Neuronal stem cell (in vitro differentiated cells): ENCODE results near the gene PCSK9.

Experiments
- DNase-seq: peaks from one replicate; pipeline ENCODE4 v3.0.0-alpha.2; 2013; ENCODE audit warnings: low spot score
- H2AFZ ChIP-seq: one replicate; pipeline ENCODE4 v1.6.1; 2013; ENCODE audit warnings: mild to moderate bottlenecking, low read length, inconsistent platforms
- H2AK5ac ChIP-seq: 2 replicates; pipeline ENCODE4 v1.6.1; 2013; ENCODE audit warnings: low read depth, mild to moderate bottlenecking, inconsistent platforms, low read length, moderate library complexity, mixed read lengths
- H2BK120ac ChIP-seq: 2 replicates; pipeline ENCODE4 v1.6.1; 2013; ENCODE audit warnings: low read depth, mild to moderate bottlenecking, inconsistent platforms, low read length, moderate library complexity, mixed read lengths
- H2BK12ac ChIP-seq: one replicate; pipeline ENCODE4 v1.6.1; 2013; ENCODE audit warnings: low read length, inconsistent platforms
- H2BK15ac ChIP-seq: 2 replicates; pipeline ENCODE4 v1.6.1; 2013; ENCODE audit warnings: mild to moderate bottlenecking, low read length, inconsistent platforms, mixed read lengths
- H2BK5ac ChIP-seq: one replicate; pipeline ENCODE4 v1.6.1; 2013; ENCODE audit warnings: inconsistent platforms, mild to moderate bottlenecking, low read length, moderate library complexity
- H3K14ac ChIP-seq: one replicate; pipeline ENCODE4 v1.6.1; 2013; ENCODE audit warnings: low read length, inconsistent platforms
- H3K18ac ChIP-seq: 2 replicates; pipeline ENCODE4 v1.6.1; 2013; ENCODE audit warnings: low read length, inconsistent platforms
- H3K23ac ChIP-seq: 2 replicates; pipeline ENCODE4 v1.6.1; 2013; ENCODE audit warnings: low read depth, mild to moderate bottlenecking, mixed read lengths, low read length, inconsistent platforms; ENCODE audit not compliant: poor library complexity
- H3K27ac ChIP-seq: replicated peaks from 3 replicates; pipeline ENCODE4 v1.5.1; 2013; ENCODE audit warnings: low read length, inconsistent platforms
- H3K27me3 ChIP-seq, 3 experiments: 2 replicates each; pipeline ENCODE4 v1.6.1; 2013; ENCODE audit warnings: low read length in 3 of 3, mild to moderate bottlenecking in 2 of 3, inconsistent platforms in 1 of 3, low read depth in 1 of 3, mixed read lengths in 1 of 3, moderate library complexity in 1 of 3; ENCODE audit not compliant: control insufficient read depth in 3 of 3, insufficient read depth in 3 of 3
- H3K36me3 ChIP-seq, 2 donors: replicated peaks in 1 of 2; 2 replicates each; pipeline ENCODE4 v1.6.1; 2013; ENCODE audit warnings: low read length in 2 of 2; ENCODE audit not compliant: control insufficient read depth in 2 of 2, insufficient read depth in 2 of 2
- H3K4ac ChIP-seq: 2 replicates; pipeline ENCODE4 v1.6.1; 2013; ENCODE audit warnings: inconsistent platforms, mild to moderate bottlenecking, low read length, moderate library complexity
- H3K4me1 ChIP-seq, 2 donors: 1 replicate in 1 of 2; 2 replicates in 1 of 2; pipeline ENCODE4 v1.6.1; 2013; ENCODE audit warnings: low read length in 2 of 2, low read depth in 1 of 2; ENCODE audit not compliant: control insufficient read depth in 2 of 2, insufficient read depth in 1 of 2
- H3K4me2 ChIP-seq: one replicate; pipeline ENCODE4 v1.6.1; 2013; ENCODE audit warnings: mild to moderate bottlenecking, low read length, inconsistent platforms; ENCODE audit not compliant: insufficient read depth, poor library complexity, severe bottlenecking
- H3K4me3 ChIP-seq, 2 donors: 2 replicates each; pipeline ENCODE4 v1.5.1; 2013; ENCODE audit warnings: low read length in 2 of 2, mild to moderate bottlenecking in 2 of 2, inconsistent platforms in 1 of 2, moderate library complexity in 1 of 2
- H3K79me1 ChIP-seq: one replicate; pipeline ENCODE4 v1.6.1; 2013; ENCODE audit warnings: low read depth, mild to moderate bottlenecking, inconsistent platforms, low read length, moderate library complexity
- H3K9ac ChIP-seq: one replicate; pipeline ENCODE4 v1.6.1; 2013; ENCODE audit warnings: mild to moderate bottlenecking, low read depth, low read length, inconsistent platforms; ENCODE audit not compliant: poor library complexity
- H3K9me3 ChIP-seq, 2 donors: replicated peaks in 1 of 2; 2 replicates each; pipeline versions ENCODE3 to v1.6.1; 2013; ENCODE audit warnings: low read length in 2 of 2, mild to moderate bottlenecking in 2 of 2, inconsistent platforms in 1 of 2, low read depth in 1 of 2, mixed read lengths in 1 of 2, moderate library complexity in 1 of 2; ENCODE audit not compliant: control insufficient read depth in 2 of 2, insufficient read depth in 1 of 2
- H4K8ac ChIP-seq: one replicate; pipeline ENCODE4 v1.6.1; 2013; ENCODE audit warnings: low read depth, mild to moderate bottlenecking, inconsistent platforms, low read length, moderate library complexity
- H4K91ac ChIP-seq: one replicate; pipeline ENCODE4 v1.6.1; 2013; ENCODE audit warnings: low read length, low read depth, mild to moderate bottlenecking, inconsistent platforms; ENCODE audit not compliant: poor library complexity
- WGBS, 2 donors: extraction: QIAGEN DNeasy Blood & Tissue Kit; methylation state at CpG; one replicate each; pipeline ENCODE4 v1.1.7; 2013; ENCODE audit warnings: missing lambda C conversion rate in 2 of 2, mixed read lengths in 1 of 2; ENCODE audit not compliant: insufficient read length in 2 of 2, insufficient replicate concordance in 1 of 2; ENCODE audit errors: extremely low coverage in 2 of 2; 5-methylcytosine and 5-hydroxymethylcytosine counted together

The PCSK9 gene

GRCh38 chr1:55060133-55060999 is 21.0 kb downstream of the PCSK9 start:
- H2AFZ ChIP-seq = no peak overlapping the region
- no peak for DNase-seq
- no peak overlapping the region for H3K18ac ChIP-seq
- H4K91ac ChIP-seq = no peak overlapping the region
- no peak overlapping the region for H3K4ac ChIP-seq
- no peak overlapping the region for H3K4me3 ChIP-seq
- no peak overlapping the region for H2BK120ac ChIP-seq
- H3K4me2 ChIP-seq = no peak overlapping the region
- H3K79me1 ChIP-seq = peaks cover 3% of the 10 kb centered on the region
- no peak overlapping the region for H3K9ac ChIP-seq
- H2BK15ac ChIP-seq = no peak overlapping the region
- peaks cover 0 to 7% of the 10 kb centered on the region in 2 donors for H3K36me3 ChIP-seq
- no peak overlapping the region for H2BK12ac ChIP-seq
- H3K23ac ChIP-seq = no peak overlapping the region
- H2AK5ac ChIP-seq = no peak overlapping the region
- WGBS, 2 donors = no CpG with 5 or more reads among the region's 14 CpGs
- no peak overlapping the region for H3K14ac ChIP-seq
- no peaks in the 10 kb centered on the region for H3K9me3 ChIP-seq
- H3K27ac ChIP-seq = no peak overlapping the region
- no peaks in the 10 kb centered on the region for H3K4me1 ChIP-seq
- no peak overlapping the region for H4K8ac ChIP-seq
- no peak overlapping the region for H2BK5ac ChIP-seq
- no peaks in the 10 kb centered on the region for H3K27me3 ChIP-seq

DNA sequence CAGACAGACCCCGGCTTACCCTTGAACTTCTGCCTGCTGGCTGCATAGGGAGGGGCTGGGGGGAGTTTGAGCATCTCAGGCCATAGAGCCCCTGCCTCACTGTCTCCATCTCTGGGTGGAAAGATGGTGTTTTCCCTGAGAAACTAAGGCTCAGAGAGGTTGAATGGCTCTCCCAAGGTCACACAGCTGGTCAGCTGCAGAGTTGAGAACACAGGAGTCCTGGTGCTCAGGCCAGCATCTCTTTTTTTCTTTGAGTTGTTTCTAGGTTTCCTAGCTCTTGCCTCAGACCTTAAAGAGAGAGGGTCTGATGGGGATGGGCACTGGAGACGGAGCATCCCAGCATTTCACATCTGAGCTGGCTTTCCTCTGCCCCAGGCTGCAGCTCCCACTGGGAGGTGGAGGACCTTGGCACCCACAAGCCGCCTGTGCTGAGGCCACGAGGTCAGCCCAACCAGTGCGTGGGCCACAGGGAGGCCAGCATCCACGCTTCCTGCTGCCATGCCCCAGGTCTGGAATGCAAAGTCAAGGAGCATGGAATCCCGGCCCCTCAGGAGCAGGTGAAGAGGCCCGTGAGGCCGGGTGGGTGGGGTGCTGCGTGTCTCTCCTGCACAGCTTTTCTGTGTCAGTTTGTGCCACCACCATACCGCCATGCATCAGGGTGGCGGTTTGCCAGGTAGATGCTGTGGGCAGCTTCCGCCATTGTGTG is 21.8 kb downstream of the PCSK9 start:
- H4K91ac ChIP-seq = no peak overlapping the region
- H3K36me3 ChIP-seq = peaks cover 4 to 7% of the 10 kb centered on the region in 2 donors

DNA sequence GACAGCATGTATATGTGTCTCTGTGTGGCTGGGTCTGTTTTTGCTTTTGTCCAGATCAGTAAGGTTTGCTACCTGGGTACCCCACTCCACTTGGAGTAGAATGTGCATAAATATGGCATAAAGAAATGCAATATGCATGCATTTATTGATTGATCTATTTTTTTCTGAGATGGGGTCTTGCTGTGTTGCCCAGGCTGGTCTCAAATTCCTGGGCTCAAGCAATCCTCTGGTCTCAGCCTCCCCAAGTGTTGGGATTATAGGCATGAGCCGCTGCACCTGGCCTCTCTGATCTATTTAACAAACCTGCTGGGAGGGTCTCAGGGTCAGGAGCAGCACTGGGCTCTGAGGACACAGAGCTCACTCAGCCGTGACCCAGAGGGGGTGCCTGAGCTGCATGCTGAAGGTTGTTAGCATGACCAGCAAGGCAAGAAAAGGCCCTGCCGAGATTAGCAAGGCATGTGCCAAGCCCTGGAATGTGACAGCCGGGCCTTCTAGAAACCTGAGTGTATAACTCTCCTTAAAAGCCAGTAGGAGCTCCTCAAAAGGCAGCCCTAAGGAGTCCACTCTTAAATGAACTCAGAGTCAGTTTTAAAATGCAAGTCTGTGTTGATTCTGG is 22.5 kb downstream of the PCSK9 start:
- Histone ChIP-seq H3K23ac (peak overlapping the region; percentile 67), H3K9me3 (no peaks in the 10 kb centered on the region), H4K8ac (no peak overlapping the region), H4K91ac (no peak overlapping the region), H2BK5ac (no peak overlapping the region), H3K4me1 (no peaks in the 10 kb centered on the region), H2BK120ac (no peak overlapping the region), H3K27me3 (no peaks in the 10 kb centered on the region), H3K79me1 (peaks cover 3% of the 10 kb centered on the region), H3K14ac (no peak overlapping the region), H2AK5ac (no peak overlapping the region), H2BK12ac (no peak overlapping the region), H2BK15ac (no peak overlapping the region), H3K36me3 (peaks cover 10 to 11% of the 10 kb centered on the region in 2 donors), H3K27ac (no peak overlapping the region), H3K18ac (no peak overlapping the region), H3K4me3 (no peak overlapping the region), H3K9ac (no peak overlapping the region), H3K4me2 (no peak overlapping the region), H2AFZ (no peak overlapping the region), H3K4ac (no peak overlapping the region)
- WGBS, 2 donors = no CpG with 5 or more reads among the region's 4 CpGs
- no peak for DNase-seq

More for the DNA sequence above, 21.8 kb downstream of the PCSK9 start:
- Histone ChIP-seq H2BK12ac (no peak overlapping the region), H3K4me1 (no peaks in the 10 kb centered on the region), H3K23ac (peak overlapping the region; percentile 67), H2AFZ (no peak overlapping the region), H3K4me3 (no peak overlapping the region), H3K4me2 (no peak overlapping the region), H3K9ac (no peak overlapping the region), H3K27ac (no peak overlapping the region), H3K14ac (peak overlapping the region; percentile 83), H2AK5ac (no peak overlapping the region), H3K18ac (no peak overlapping the region), H3K9me3 (no peaks in the 10 kb centered on the region), H3K4ac (no peak overlapping the region), H2BK15ac (no peak overlapping the region), H2BK5ac (no peak overlapping the region), H3K79me1 (peaks cover 3% of the 10 kb centered on the region), H2BK120ac (no peak overlapping the region), H4K8ac (no peak overlapping the region), H3K27me3 (no peaks in the 10 kb centered on the region)
- WGBS, 2 donors = no CpG with 5 or more reads among the region's 13 CpGs
- DNase-seq = no peak
